ENCODE data around the gene TMED9. TPM values are rescaled to one million over a fixed set of nuclear protein-coding genes. Genes with fewer than 3 reads are reported as not detected.

The TMED9 gene
- total RNA-seq, 2 donors from 2014 or later, result 184 to 205 TPM

DNA sequence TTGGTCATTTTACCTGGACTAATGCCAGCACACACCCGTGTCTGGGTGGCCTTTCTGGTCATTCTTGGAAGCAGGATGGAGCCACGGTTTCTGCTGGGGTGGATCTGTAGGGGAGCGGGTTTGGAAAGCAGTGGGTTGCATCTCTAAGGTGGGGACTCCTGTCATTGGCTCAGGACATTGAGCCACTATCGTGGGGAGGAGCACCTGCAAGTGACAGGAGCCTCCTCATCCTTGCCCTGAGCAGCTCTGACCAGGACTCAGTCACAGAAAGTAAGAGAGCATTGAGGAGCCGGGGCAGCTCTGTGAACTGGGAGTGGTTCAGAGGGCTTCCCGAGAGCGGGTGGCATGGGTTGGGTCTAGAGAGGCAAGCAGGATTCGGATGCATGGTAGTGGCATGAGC lies 11.6 kb downstream of the TMED9 start:
- no peaks in the 10 kb centered on the region for H3K9me3 Mint-ChIP-seq
- Histone ChIP-seq H3K27me3 (ENCODE audit: control insufficient read depth, insufficient read depth, low read length, poor library complexity, severe bottlenecking) (no peaks in the 10 kb centered on the region), H3K9me3 (ENCODE audit: control insufficient read depth, low read length) (no peaks in the 10 kb centered on the region), H3K4me3 (ENCODE audit: low read length) (no peak overlapping the region), H3K9ac (ENCODE audit: extremely low read depth, low read length, poor library complexity, severe bottlenecking) (no peak overlapping the region), H3K4me1 (ENCODE audit: control insufficient read depth, insufficient read depth, low read length) (peaks cover 3% of the 10 kb centered on the region), H3K36me3 (ENCODE audit: control insufficient read depth, insufficient read depth, low read length) (peaks cover under 1% of the 10 kb centered on the region), H3K27ac (ENCODE audit: low read depth, low read length) (no peak overlapping the region)
- H3K27me3 Mint-ChIP-seq (ENCODE audit: insufficient read depth), result no peaks in the 10 kb centered on the region
- WGBS, 2 experiments (ENCODE audit: insufficient coverage in 1 of 2, insufficient read length in 1 of 2), result 91 to 95% methylated on average over 6 to 8 of the region's 8 CpGs
- peaks cover 20% of the 10 kb centered on the region for H3K36me3 Mint-ChIP-seq (ENCODE audit: low read depth)
- DNase-seq, result no peak
- peaks cover 12% of the 10 kb centered on the region for H3K4me1 Mint-ChIP-seq
- no peak overlapping the region for H3K4me3 Mint-ChIP-seq
- peak overlapping the region; percentile 32 for H3K27ac Mint-ChIP-seq
- TF ChIP-seq, protein P1, sequence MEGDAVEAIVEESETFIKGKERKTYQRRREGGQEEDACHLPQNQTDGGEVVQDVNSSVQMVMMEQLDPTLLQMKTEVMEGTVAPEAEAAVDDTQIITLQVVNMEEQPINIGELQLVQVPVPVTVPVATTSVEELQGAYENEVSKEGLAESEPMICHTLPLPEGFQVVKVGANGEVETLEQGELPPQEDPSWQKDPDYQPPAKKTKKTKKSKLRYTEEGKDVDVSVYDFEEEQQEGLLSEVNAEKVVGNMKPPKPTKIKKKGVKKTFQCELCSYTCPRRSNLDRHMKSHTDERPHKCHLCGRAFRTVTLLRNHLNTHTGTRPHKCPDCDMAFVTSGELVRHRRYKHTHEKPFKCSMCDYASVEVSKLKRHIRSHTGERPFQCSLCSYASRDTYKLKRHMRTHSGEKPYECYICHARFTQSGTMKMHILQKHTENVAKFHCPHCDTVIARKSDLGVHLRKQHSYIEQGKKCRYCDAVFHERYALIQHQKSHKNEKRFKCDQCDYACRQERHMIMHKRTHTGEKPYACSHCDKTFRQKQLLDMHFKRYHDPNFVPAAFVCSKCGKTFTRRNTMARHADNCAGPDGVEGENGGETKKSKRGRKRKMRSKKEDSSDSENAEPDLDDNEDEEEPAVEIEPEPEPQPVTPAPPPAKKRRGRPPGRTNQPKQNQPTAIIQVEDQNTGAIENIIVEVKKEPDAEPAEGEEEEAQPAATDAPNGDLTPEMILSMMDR (conservative IDR thresholded peaks at IDR 0.05), result no peak

DNA sequence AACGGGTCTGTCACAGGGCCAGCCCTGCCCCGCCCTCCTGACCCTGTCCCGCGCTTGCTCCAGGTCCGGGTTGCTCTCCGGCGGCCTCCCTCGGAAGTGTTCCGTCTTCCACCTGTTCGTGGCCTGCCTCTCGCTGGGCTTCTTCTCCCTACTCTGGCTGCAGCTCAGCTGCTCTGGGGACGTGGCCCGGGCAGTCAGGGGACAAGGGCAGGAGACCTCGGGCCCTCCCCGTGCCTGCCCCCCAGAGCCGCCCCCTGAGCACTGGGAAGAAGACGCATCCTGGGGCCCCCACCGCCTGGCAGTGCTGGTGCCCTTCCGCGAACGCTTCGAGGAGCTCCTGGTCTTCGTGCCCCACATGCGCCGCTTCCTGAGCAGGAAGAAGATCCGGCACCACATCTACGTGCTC lies 12.1 kb downstream of the TMED9 start:
- H3K4me1 ChIP-seq (ENCODE audit: control insufficient read depth, insufficient read depth, low read length), result peaks cover 3% of the 10 kb centered on the region
- H3K27ac Mint-ChIP-seq, result no peak overlapping the region
- DNase-seq, result no peak
- peaks cover 5% of the 10 kb centered on the region for H3K36me3 ChIP-seq (ENCODE audit: control insufficient read depth, insufficient read depth, low read length)
- no peaks in the 10 kb centered on the region for H3K9me3 ChIP-seq (ENCODE audit: control insufficient read depth, low read length)
- no peaks in the 10 kb centered on the region for H3K27me3 Mint-ChIP-seq (ENCODE audit: insufficient read depth)
- no peak overlapping the region for H3K4me3 ChIP-seq (ENCODE audit: low read length)
- no peak overlapping the region for H3K4me3 Mint-ChIP-seq
- H3K9me3 Mint-ChIP-seq, result no peaks in the 10 kb centered on the region
- H3K4me1 Mint-ChIP-seq, result peaks cover 9% of the 10 kb centered on the region
- TF ChIP-seq, protein P1 (conservative IDR thresholded peaks at IDR 0.05), result no peak
- H3K9ac ChIP-seq (ENCODE audit: extremely low read depth, low read length, poor library complexity, severe bottlenecking), result no peak overlapping the region
- H3K27ac ChIP-seq (ENCODE audit: low read depth, low read length), result no peak overlapping the region
- peaks cover 20% of the 10 kb centered on the region for H3K36me3 Mint-ChIP-seq (ENCODE audit: low read depth)
- no peaks in the 10 kb centered on the region for H3K27me3 ChIP-seq (ENCODE audit: control insufficient read depth, insufficient read depth, low read length, poor library complexity, severe bottlenecking)
- 91 to 94% methylated on average over 15 to 27 of the region's 27 CpGs for WGBS, 2 experiments (ENCODE audit: insufficient coverage in 1 of 2, insufficient read length in 1 of 2)

DNA sequence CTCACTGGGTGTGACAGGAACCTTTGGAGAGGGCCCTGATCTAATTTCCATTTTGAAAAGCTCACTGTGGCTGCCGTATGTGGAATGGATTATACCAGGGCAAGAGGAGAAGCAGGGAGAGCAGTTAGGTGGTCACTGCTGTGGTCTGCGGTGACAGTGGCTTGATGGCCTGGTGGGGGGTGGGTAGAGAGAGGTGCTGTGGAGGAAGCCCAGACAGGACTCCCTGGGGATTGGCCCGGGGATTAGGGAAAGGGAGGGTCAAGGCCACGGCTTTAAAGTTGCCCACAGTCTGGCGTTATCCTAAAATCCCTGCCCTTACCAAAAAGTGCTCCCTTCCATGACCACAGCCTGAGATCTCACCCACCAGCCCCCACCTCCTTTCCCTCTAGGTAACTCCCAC lies 12.7 kb downstream of the TMED9 start:
- 93 to 94% methylated on average over 3 to 5 of the region's 5 CpGs for WGBS, 2 experiments (ENCODE audit: insufficient coverage in 1 of 2, insufficient read length in 1 of 2)
- Mint-ChIP-seq H3K27ac (no peak overlapping the region), H3K27me3 (ENCODE audit: insufficient read depth) (no peaks in the 10 kb centered on the region), H3K4me1 (peaks cover 8% of the 10 kb centered on the region), H3K9me3 (no peaks in the 10 kb centered on the region), H3K4me3 (no peak overlapping the region), H3K36me3 (ENCODE audit: low read depth) (peaks cover 20% of the 10 kb centered on the region)
- peaks cover 3% of the 10 kb centered on the region for H3K4me1 ChIP-seq (ENCODE audit: control insufficient read depth, insufficient read depth, low read length)
- DNase-seq, result no peak
- no peak overlapping the region for H3K4me3 ChIP-seq (ENCODE audit: low read length)
- H3K9me3 ChIP-seq (ENCODE audit: control insufficient read depth, low read length), result no peaks in the 10 kb centered on the region
- H3K27me3 ChIP-seq (ENCODE audit: control insufficient read depth, insufficient read depth, low read length, poor library complexity, severe bottlenecking), result no peaks in the 10 kb centered on the region
- H3K36me3 ChIP-seq (ENCODE audit: control insufficient read depth, insufficient read depth, low read length), result peaks cover 6% of the 10 kb centered on the region
- TF ChIP-seq, protein P1 (conservative IDR thresholded peaks at IDR 0.05), result no peak
- H3K9ac ChIP-seq (ENCODE audit: extremely low read depth, low read length, poor library complexity, severe bottlenecking), result no peak overlapping the region
- H3K27ac ChIP-seq (ENCODE audit: low read depth, low read length), result no peak overlapping the region

All from endodermal cell (in vitro differentiated cells).